22Rv1 (cell line): ENCODE data around the gene SLC22A12.

Experiments
- H3K27ac ChIP-seq: fragments of 450-650 bp; 2 replicates; pipeline ENCODE4 v1.5.1; 2017
- ZFX ChIP-seq: fragments of 450-650 bp; IDR thresholded peaks from 2 replicates; pipeline ENCODE4 v1.6.1; 2017; ENCODE audit warnings: antibody characterized with exemption, borderline replicate concordance
- TF ChIP-seq, protein P1 (sequence below): fragments of 450-650 bp; IDR thresholded peaks from 2 replicates; pipeline ENCODE4 v1.5.1; 2017; ENCODE audit warnings: mild to moderate bottlenecking

The SLC22A12 gene

DNA sequence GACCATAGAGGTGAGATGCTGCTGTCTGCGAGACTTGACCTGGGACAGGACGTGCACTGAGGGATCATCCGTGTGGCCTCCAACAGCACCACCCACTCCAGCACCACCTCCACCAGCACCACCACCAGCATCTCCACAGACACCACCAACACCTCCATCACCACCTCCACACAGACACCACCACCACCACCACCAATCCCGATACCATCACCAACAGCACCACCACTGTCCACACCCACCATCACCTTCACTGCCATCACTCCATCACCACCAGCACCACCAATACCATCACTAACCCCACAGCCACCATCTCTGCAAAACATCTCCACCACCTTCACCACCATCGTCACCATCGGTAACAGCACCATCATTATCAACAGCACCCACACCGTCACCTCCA lies 26.6 kb upstream of the SLC22A12 start:
- TF ChIP-seq ZFX: no peak
- TF ChIP-seq, protein P1, sequence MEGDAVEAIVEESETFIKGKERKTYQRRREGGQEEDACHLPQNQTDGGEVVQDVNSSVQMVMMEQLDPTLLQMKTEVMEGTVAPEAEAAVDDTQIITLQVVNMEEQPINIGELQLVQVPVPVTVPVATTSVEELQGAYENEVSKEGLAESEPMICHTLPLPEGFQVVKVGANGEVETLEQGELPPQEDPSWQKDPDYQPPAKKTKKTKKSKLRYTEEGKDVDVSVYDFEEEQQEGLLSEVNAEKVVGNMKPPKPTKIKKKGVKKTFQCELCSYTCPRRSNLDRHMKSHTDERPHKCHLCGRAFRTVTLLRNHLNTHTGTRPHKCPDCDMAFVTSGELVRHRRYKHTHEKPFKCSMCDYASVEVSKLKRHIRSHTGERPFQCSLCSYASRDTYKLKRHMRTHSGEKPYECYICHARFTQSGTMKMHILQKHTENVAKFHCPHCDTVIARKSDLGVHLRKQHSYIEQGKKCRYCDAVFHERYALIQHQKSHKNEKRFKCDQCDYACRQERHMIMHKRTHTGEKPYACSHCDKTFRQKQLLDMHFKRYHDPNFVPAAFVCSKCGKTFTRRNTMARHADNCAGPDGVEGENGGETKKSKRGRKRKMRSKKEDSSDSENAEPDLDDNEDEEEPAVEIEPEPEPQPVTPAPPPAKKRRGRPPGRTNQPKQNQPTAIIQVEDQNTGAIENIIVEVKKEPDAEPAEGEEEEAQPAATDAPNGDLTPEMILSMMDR: no peak
- no peak overlapping the region for H3K27ac ChIP-seq

DNA sequence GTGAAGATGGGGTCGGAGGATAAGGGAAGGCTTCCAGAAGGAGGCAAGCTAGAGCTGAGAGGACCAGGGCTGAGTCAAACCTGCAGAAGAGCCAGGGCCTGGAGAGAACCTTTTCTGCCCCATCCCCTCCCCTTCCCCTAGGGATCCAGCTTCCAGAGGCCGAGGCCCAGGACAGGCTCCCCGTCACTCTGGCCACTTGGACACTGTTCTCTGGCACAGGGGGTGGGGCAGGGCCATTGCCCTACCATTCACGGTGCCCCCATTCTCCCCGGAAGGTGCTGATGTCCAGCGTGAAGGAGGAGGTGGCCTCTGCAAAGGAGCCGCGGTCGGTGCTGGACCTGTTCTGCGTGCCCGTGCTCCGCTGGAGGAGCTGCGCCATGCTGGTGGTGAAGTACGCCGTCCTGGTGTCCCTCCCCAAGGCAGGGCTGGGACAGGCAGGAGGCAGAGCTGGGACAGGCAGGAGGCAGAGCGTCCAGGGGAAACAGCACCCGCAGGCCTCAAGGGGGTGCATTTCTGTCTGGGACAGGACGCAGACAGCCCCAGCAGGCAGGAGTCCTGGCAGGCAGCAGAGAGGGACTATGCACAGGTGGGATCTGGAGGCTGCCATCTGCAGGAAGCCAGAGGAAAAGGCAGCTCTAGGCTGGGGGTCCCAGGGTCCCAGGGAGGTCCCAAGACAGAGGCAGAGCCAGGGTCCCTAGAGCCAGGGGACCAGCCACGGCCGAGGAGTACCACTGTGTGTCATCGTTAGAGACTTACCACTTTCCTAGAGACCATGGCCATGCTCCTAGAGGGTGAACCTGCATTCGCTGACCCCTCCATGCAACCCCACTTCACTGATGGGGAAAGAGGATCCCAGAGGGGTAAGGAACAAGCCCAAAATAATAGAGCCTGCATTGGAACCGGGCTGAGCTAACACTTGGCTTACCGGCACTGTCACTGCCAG lies 25.8 kb upstream of the SLC22A12 start:
- H3K27ac ChIP-seq: no peak overlapping the region
- no peak for TF ChIP-seq ZFX
- TF ChIP-seq, protein P1: no peak

DNA sequence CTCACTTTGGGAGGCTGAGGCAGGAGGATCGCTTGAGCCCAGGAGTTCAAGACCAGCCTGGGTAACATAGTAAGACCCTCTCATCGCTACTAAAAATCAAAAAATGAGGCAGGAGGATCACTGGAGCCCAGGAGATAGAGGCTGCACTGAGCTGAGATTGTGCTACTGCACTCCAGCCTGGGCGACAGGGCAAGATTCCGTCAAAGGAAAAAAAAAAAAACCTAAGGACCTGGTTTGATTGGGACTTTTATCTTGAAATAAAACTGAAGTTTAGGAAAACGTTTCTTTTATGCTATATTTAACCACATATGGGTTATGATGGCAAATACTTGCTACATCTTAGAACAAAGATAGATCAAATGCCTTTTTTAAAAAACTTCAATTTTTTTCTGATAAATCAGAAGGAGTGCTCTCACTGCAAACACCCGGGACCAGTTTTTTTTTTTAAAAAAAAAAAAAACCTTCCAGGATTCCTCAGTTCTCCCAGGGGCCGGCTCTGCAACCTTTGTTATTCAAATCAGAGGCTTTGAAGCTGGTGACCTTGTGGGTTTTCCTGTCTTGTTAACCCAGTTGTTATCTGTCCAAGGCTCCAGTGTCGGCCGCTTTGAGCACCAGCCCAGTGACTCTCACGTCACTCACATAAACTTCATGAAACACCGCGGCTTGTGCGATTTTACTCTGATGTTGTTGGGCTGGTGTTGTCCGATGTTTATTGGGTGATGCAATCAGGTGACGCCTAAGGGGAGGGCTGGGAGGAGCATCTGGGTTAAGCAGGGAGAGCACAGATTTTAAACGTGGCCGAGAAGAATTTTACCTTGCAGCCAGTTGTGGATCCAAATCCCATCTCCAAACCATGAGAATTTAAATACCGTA lies 24.7 kb upstream of the SLC22A12 start:
- TF ChIP-seq ZFX: no peak
- TF ChIP-seq, protein P1: no peak
- H3K27ac ChIP-seq: peak overlapping the region; percentile 52

DNA sequence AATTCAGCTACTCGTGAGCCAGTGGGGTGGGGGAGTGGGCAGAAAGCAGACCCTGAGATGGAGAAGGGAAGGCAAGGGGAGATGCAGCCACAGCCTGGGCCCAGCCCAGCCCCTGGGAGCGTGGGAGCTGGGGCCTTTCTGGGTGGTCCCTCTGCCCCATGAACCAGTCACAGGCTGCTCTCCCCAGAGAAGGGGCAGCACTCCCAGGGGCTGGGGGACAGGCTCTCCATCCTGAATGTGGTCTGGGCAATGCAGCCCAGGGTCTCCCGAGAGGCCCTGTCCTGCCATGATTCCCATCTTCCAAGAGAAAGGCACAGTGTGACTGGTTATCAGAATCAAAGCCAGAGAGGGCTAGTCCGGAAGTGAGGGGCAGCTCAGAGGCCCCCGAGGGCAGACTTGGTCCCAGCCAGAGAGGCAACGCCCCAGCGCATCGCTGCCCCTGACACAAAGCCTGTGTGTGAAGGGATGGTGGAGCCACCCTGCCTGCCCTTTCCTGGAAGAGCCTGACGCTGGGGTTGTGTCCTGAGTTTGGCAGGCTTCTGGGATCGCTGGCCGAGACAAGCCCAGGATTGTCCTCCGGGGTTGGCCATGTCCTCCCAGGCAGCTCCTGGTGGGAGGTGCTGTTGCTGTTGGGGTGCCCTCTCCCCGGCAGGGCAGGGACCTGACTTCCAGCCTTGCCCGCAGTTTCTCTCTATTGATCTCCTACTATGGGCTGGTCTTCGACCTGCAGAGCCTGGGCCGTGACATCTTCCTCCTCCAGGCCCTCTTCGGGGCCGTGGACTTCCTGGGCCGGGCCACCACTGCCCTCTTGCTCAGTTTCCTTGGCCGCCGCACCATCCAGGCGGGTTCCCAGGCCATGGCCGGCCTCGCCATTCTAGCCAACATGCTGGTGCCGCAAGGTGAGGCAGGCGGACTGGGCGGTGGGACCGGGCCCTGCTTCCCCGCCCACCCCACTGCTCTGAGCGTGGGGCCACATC lies 23.8 kb upstream of the SLC22A12 start:
- H3K27ac ChIP-seq: peak overlapping the region; percentile 52
- TF ChIP-seq, protein P1: no peak
- no peak for TF ChIP-seq ZFX

DNA sequence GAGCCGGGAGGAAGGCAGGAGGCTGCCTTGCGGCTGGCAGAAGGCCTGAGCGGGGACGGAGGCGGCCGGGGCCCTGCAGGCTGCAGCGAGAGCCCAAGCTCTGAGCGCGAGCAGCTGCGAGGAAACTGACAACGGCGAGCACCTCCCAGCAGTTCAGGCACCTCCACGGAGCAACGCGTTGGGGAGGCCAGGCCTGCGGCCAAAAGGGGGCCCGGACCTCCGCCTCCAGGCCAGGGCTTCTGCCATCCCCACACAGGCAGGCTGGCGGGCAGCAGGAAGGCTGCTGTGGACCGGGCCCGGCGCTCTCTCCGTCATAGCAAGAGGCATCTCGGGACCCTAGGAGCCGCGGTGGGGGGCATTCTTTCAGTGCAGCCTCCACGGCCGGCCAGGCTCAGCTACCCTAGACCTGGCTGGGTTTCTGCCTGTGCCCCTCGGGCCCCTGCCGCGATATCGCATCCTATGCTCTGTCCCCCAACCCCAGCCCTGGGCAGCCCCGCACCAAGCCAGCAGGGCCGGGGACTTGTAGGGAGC lies 22.9 kb upstream of the SLC22A12 start:
- TF ChIP-seq, protein P1: no peak
- TF ChIP-seq ZFX: no peak
- H3K27ac ChIP-seq: no peak overlapping the region

DNA sequence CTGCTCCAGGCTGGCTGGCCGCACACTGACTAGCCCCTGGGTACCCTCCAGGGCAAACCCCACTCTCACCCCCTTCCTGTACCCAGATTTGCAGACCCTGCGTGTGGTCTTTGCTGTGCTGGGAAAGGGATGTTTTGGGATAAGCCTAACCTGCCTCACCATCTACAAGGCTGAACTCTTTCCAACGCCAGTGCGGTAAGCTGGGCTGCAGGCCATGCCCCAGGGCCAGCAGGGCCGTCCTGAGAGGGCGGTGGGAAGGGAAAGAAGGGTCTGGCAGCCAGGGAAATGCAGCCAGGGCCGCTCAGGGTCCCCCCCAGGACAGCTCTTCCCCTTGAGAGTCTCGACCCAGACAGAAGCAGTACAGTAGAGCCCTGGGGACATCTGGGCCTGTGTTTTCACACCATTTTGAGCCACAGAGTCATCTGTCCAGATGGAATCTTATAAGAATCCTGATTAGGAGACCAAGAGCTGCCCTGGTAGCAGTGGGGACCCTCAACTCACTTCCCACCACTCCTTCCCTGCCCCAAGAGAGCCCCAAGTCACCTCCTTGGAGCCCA lies 22.4 kb upstream of the SLC22A12 start:
- TF ChIP-seq ZFX: no peak
- TF ChIP-seq, protein P1: no peak
- no peak overlapping the region for H3K27ac ChIP-seq
